NCI-H128 (cell line): ENCODE results near the gene ADAMTSL3.
"Not testable (repeated sequence)": the region's sequence is repeated elsewhere in the genome, so short reads cannot be mapped to it uniquely, and the experiment has no call there.

ENCODE experiments used
- DNase-seq: peaks from one replicate; lab custom pipeline; 2025; ENCODE audit not compliant: unreplicated experiment; lab: John Stamatoyannopoulos, UW

Gene ADAMTSL3

GRCh38 chr15:84003791-84004503, 350.0 kb downstream of the ADAMTSL3 start:
- no peak for DNase-seq

DNA sequence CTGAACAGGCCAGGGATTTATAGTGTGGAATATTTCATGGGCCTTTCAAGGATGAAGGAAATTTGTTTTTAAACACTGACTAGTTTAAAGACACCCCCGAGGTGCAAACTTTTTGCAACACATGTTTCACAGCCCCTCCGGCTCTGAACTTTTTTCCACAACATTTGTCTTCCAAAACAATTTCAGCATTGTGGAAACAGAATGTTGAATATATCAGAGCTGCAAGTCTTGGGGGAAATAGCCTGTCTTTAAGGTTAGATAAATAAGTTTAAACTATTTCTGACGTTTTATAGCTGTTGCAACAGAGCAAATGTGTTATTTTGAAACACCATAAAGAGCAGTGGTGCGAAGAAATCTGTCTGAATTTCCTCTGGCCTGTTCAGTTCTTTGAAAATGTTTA, 352.5 kb downstream of the ADAMTSL3 start:
- DNase-seq = no peak

GRCh38 chr15:84009616-84010015, 355.7 kb downstream of the ADAMTSL3 start:
- DNase-seq = no peak

DNA sequence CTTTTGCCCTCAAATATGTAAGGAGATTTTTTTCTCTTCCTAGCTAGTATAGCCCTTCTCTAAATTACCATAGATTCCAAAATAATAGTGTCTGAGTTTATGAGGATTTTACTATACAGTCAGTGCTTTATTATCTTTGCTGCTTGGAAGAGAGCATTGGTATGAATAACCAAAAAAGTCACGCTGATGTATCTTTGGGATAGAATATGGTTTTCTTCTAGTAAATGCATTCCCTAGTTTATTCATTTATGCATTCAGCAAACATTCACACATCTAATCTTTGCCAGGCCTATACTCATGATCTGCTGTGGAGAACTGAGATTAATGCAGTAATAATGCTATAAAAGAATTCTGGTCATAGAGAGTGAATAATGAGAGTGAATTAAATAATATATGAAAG, 356.3 kb downstream of the ADAMTSL3 start:
- no peak for DNase-seq

DNA sequence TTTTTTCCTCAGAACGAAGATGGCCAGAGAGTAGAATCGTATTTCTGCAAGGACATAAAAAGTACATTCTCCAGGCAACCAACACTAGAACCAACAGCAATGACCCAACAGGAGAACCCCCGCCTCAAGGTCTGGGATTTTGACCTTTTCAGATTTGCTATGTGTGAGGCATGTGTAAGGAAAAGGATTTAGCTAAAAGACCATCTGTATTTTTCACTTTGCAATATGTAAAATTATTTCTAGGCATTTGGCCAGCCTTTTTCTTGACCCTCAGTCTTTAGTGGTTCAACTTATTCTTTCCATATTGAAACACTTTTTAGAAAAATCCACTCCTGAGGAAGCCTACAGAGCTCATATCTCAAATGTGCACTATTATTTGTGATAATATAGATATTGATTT, 362.4 kb downstream of the ADAMTSL3 start:
- DNase-seq = no peak

- no peak for DNase-seq
Observed at GRCh38 chr15:84022516-84022915, 368.6 kb downstream of the ADAMTSL3 start.

DNA sequence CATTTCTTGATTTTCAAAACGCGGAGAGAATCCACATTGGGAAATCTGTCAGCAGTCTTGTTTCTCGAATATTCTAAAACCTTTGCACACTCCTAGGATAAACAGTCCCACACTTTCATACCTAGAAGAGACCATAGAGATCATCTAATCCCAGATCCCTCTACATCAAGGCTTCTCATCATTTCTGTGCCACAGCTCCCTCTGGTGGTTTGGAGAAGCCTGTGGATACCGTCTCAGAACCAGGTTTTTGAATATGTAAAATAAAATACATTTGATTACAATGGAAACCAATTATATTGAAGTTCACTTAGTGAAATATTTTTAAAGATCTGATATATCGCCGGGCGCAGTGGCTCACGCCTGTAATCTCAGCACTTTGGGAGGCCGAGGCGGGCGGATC, 369.7 kb downstream of the ADAMTSL3 start:
- no peak for DNase-seq

- no peak for DNase-seq
Observed at GRCh38 chr15:84033793-84034553, 380.1 kb downstream of the ADAMTSL3 start.

DNA sequence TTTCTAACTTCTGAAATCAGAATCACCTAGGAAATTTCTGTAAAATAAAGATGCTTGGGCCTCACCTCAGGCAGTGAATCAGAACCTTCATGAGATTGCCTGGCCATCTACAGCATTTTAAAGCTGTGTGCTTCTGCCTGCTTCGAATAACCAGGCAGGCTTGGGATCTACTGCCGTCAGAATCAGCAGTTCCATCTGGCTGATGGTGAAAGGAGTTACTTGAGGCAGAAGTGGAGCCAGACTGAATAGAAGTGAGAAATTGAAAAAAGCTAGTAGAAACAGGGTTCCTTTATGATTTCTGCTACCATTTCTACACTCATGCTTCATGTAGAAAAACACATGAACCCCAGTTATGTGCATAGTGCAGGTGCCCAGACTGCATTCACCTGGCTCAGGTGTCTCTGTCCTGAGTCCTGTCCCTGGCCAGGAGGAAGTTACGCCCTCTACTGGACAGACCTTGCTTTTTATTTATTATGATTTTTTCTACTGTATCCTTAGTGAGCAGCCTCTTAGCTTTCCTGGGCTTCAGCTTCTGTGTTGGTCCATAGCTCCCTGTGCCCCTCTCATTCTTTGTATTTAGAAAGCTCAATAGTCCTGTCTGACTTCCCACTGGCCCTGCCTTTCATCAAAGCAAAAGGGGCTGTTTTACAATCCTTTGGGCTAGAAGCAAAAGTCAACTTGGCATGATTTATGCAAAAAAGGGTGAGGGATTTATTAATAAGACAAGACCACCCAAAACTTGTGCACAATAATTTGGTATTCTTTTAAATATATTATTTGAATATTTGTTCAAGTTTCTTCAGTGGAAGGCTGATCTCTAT, 380.9 kb downstream of the ADAMTSL3 start:
- no peak for DNase-seq

GRCh38 chr15:84035399-84035766, 381.5 kb downstream of the ADAMTSL3 start:
- DNase-seq = no peak

GRCh38 chr15:84037301-84037700, 383.4 kb downstream of the ADAMTSL3 start:
- no peak for DNase-seq

DNA sequence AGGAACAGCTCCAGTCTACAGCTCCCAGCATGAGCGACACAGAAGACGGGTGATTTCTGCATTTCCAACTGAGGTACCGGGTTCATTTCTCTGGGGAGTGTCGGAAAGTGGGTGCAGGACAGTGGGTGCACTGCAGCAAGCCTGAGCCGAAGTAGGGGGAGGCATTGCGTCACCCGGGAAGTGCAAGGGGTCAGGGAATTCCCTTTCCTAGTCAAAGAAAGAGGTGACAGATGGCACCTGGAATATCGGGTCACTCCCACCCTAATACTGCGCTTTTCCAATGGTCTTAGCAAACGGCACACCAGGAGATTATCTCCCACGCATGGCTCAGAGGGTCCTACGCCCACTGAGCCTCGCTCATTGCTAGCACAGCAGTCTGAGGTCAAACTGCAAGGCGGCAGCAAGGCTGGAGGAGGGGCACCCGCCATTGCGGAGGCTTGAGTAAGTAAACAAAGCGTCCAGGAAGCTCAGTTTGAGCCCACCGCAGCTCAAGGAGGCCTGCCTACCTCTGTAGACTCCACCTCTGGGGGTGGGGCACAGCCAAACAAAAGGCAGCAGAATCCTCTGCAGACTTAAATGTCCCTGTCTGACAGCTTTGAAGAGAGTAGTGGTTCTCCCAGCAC, 388.6 kb downstream of the ADAMTSL3 start:
- not testable (repeated sequence) for DNase-seq

DNA sequence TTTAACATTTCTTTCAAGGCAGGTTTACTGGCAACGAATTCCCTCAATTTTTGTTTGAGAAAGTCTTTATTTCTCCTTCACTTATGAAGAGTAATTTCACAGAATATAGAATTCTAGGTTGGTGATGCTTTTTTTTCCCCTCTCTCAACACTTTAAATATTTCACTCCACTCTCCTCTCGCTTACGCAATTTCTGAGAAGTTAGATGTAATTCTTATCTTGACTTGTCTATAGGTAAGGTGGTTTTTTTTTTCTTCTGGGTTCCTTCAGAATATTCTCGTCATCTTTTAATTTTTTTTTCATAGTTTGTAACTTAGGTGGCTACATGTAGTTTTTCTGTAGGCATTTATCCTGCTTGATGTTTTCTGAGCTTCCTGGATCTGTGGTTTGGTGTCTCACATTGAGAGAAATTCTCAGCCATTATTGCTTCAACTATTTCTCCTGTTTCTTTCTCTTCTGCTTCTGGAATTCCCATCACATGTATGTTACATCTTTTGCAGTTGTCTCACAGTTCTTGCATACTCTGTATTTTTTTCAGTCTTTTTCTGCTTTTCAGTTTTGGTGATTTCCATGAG, 392.2 kb downstream of the ADAMTSL3 start:
- no peak for DNase-seq

DNA sequence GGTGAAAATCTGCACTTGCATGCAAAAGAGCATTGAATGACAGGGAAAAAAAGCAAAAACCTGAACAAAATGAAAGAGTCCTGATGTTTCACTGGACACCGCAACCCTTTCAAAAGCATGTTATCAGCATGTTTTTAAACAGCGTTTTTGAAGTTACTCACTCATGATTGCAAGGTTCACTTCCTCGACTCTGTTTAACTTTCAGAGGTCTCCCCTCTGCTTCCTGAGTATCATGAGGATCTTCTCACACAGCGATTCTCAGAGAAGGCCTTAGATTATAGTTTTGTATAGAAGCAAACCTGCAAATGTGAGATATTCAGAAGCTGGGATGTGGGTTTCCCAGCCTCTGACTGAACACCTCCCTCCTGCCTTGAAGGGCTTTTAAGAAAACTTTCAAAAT, 395.6 kb downstream of the ADAMTSL3 start:
- not testable (repeated sequence) for DNase-seq

- DNase-seq = no peak
Observed at GRCh38 chr15:84050076-84050475, 396.2 kb downstream of the ADAMTSL3 start.

- not testable (repeated sequence) for DNase-seq
Observed at GRCh38 chr15:84051146-84051545, 397.2 kb downstream of the ADAMTSL3 start.

GRCh38 chr15:84054544-84054943, 400.6 kb downstream of the ADAMTSL3 start:
- not testable (repeated sequence) for DNase-seq

GRCh38 chr15:84057714-84058331, 403.9 kb downstream of the ADAMTSL3 start:
- no peak for DNase-seq

DNA sequence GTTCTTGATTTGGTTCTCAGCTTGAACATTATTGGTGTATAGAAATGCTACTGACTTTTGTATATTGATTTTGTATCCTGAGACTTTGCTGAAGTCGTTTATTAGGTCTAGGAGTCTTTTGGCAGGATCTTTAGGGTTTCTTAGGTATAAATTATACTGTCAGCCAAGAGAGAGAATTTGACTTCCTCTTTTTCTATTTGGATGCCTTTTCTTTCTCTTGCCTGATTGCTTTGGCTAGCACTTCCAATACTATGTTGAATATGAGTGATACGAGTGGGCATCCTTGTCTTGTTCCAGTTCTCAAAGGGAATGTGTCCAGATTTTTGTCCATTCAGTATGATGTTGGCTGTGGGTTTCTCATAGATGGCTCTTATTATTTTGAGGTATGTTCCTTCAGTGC, 409.8 kb downstream of the ADAMTSL3 start:
- DNase-seq = not testable (repeated sequence)

DNA sequence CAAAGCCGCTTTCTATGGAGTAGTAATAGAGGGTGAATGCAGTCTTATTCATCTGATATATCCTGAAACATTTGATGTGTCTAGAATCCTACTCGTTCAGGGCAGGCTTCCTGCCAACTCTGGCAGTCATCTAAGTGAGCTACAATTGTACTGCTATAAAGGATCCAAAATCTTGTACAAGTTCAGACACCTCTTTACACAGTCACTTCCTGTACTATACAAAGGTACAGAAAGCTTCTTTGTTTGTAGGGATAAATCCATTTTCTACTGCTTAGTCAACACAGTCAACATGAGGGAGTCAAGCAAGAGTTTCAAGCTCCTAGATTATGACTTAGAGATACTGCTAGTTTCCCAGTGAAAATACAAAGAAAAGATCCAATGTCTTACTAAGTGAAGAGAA, 414.8 kb downstream of the ADAMTSL3 start:
- DNase-seq = not testable (repeated sequence)
